Measurements from ENCODE around the gene CRTC2.
"Not testable (repeated sequence)": the region's sequence is repeated elsewhere in the genome, so short reads cannot be mapped to it uniquely, and the experiment has no call there.

The CRTC2 gene

DNA sequence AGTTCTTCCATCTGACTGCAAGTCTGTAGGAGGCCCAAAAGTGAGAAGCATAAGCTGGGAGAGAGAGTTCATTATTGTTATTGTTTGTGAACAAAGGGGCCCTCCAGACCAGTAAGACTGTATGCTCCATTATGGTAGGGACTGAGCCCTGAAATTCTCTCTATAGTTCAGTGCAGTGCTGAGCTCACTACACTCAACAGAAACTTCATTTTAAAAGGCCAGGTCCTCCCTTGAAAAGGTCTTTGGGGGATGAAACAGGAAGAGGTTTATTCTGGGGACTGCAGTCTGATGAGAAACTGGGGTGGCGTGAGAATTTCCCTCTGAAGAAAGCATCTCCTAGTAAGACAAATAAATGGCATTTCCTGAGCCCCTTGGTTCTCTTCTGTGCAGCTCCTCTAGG lies 30.2 kb downstream of the CRTC2 start:
- no peak for DNase-seq

GRCh38 chr1:153926405-153926804 lies 32.0 kb downstream of the CRTC2 start:
- no peak for DNase-seq

- peak; percentile 96 for DNase-seq
Observed at GRCh38 chr1:153922972-153923925, 35.2 kb downstream of the CRTC2 start, which contains the start of gene GATAD2B. GATAD2B (minus strand) TSS chr1:153922972; CDS start chr1:153828347, 94,625 bp downstream.

GRCh38 chr1:153922076-153922971 lies 36.1 kb downstream of the CRTC2 start:
- DNase-seq: no peak

DNA sequence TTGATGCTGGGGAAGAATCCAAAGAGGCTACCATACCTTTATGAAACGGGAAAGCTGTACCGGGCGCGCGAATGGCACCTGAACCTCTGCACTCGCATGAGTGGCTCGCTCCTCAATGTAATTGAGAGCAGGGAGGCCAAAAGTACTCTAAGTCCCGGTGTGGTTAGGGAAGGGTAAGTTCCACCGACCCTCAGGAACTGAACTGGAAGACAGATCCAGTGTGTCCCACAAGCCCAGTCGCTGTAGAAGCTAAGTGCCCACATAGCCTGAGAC lies 36.7 kb downstream of the CRTC2 start:
- peak; percentile 29 for DNase-seq

GRCh38 chr1:153921080-153921802 lies 37.2 kb downstream of the CRTC2 start:
- DNase-seq: no peak

DNA sequence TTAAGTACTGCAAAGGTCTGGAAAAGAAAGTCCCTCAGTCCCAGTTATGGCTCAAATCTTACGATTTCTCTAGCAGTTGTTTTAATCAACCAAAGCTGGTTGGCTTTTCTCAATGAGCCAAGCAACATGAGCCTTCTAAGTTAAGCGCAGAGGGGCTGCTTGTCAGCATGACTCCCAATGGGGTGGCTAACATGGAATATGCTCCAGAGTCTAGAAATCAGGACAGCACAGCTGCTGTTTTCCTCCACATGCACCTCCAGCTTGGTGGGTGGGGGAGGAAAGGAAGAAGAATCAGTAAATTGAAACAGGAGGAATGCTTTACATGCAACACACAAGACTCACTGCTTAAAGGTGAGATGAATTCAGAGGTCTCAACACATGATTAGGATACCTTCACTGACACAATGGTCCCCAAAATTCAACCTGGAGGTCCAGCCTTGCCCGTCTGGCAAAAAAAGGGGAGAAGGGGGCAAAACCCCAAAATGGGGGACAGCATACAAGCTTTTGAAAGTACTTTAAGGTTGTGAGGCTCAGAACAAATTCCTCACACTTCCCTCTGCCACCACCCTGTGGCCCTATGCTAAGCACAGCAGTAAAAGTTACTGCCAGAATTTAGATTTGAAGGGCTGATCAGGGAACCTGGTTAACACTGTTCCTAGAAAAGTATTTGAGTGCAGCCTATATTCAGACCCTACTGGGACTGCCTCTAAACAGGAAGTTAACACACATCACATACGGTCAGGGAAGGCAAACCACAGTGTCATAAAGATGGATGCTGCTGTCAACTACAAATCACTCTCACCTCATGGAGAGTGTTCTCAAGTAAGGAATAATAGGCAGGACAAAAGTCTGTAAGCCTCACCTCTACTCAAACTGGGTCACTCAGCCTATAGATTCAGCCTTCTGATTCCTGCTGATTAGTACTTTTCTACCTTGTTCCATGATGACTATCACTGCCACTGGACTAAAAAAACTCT lies 38.2 kb downstream of the CRTC2 start:
- DNase-seq: peak; percentile 23

GRCh38 chr1:153916297-153916696 lies 42.1 kb downstream of the CRTC2 start:
- DNase-seq: no peak

GRCh38 chr1:153912349-153912748 lies 46.1 kb downstream of the CRTC2 start:
- no peak for DNase-seq

- peak; percentile 10 for DNase-seq
Observed at GRCh38 chr1:153910560-153910959, 47.9 kb downstream of the CRTC2 start.

DNA sequence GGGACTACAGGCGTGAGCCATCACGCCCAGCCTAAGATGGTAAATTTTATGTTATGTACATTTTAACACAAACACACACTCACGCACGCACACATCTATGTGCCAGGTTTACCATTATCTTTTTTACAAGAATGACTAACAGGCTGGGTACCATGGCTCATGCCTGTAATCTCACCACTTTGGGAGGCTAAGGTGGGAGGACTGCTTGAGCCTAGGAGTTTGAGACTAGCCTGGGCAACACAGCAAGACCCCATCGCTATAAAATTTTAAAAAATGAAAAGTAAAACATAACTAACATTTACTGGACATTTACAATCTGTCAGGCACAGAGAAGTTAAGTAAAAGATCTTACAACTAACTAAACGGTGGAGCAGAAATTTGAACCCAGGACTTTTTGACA lies 50.3 kb downstream of the CRTC2 start:
- DNase-seq: no peak

- DNase-seq: no peak
Observed at GRCh38 chr1:153907134-153907533, 51.3 kb downstream of the CRTC2 start.

DNA sequence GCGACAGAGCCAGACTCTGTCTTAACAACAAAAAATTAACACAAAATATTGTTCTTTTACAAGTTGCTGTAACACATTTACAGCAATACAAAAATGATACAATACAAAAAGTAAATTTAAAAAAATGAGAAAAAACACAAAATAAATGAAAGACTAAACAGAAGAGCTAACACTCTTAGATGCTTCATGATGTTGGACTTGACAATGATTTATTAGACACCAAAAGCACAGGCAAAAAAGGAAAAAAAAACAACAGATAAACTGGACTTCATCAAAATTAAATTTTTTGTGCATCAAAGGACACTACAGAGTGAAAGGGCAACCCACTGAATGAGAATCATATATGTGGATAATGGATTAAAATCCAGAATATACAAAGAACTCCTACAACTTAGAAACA lies 52.0 kb downstream of the CRTC2 start:
- DNase-seq: no peak

DNA sequence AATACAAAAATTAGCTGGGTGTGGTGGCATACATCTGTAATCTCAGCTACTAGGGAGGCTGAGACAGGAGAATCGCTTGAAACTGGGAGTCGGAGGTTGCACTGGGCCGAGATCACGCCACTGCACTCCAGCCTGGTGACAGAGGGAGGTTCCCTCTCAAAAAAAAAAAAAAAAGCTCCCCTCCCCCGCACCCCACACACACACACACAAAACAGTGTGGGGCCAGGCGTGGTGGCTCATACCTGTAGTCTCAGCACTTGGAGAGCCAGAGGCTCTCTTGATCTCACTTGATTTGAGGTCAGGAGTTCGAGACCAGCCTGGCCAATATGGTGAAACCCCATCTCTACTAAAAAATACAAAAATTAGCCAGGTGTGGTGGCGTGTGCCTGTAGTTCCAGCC lies 52.5 kb downstream of the CRTC2 start:
- not testable (repeated sequence) for DNase-seq

GRCh38 chr1:153903841-153904455 lies 54.5 kb downstream of the CRTC2 start:
- peak; percentile 11 for DNase-seq

GRCh38 chr1:153899509-153899908 lies 58.9 kb downstream of the CRTC2 start:
- no peak for DNase-seq
